Sigmoid colon (tissue), 7 donors: ENCODE data around the gene FAM83G. TPM values are rescaled to one million over a fixed set of nuclear protein-coding genes. Genes with fewer than 3 reads are reported as not detected.

ENCODE experiments used
- DNase-seq: peaks from one replicate; pipeline ENCODE4 v3.0.0-alpha.2; 2019
- H3K27ac ChIP-seq, 4 donors: fragments of 200-600 bp; sonication (generic); one replicate each; pipeline ENCODE4 v1.5.1; 2016 to 2019; ENCODE audit warnings: mild to moderate bottlenecking in 1 of 4
- H3K27me3 ChIP-seq, 3 donors: fragments of 200-600 bp; sonication (generic); one replicate each; pipeline ENCODE4 v1.5.1; 2019; ENCODE audit warnings: mild to moderate bottlenecking in 1 of 3
- H3K36me3 ChIP-seq, 4 donors: fragments of 200-600 bp; sonication (generic); one replicate each; pipeline ENCODE4 v1.5.1; 2016 to 2019
- H3K4me1 ChIP-seq, 4 donors: fragments of 200-600 bp; sonication (generic); one replicate each; pipeline ENCODE4 v1.5.1; 2017 to 2019
- H3K4me3 ChIP-seq, 4 donors: fragments of 200-600 bp; sonication (generic); one replicate each; pipeline ENCODE4 v1.5.1; 2017 to 2019; ENCODE audit warnings: mild to moderate bottlenecking in 2 of 4, moderate library complexity in 1 of 4
- H3K9me3 ChIP-seq, 4 donors: fragments of 200-600 bp in 3 of 4; sonication (generic) in 3 of 4; one replicate each; pipeline versions ENCODE4 v1.5.1 to v1.6.1; 2013 to 2019
- CTCF ChIP-seq, 4 experiments: fragments of 450-650 bp in 3 of 4; fragments of 200-600 bp in 1 of 4; IDR thresholded peaks; one replicate each; pipeline ENCODE4 v1.5.1; 2016 to 2019; ENCODE audit warnings: antibody characterized with exemption in 4 of 4, mild to moderate bottlenecking in 3 of 4, moderate library complexity in 2 of 4
- EP300 ChIP-seq, 4 donors: sonication (generic); formaldehyde crosslinking; IDR thresholded peaks; one replicate each; pipeline ENCODE4 v1.6.1; 2017; ENCODE audit warnings: antibody characterized with exemption in 4 of 4
- POLR2A ChIP-seq, 2 donors: fragments of 450-650 bp; IDR thresholded peaks; one replicate each; pipeline ENCODE4 v1.6.1; 2016; ENCODE audit warnings: antibody characterized with exemption in 2 of 2, mild to moderate bottlenecking in 2 of 2, moderate library complexity in 2 of 2
- POLR2AphosphoS5 ChIP-seq, 4 donors: sonication (generic); formaldehyde crosslinking; IDR thresholded peaks; one replicate each; pipeline ENCODE4 v1.6.1; 2017; ENCODE audit warnings: antibody characterized with exemption in 4 of 4
- WGBS, 2 donors: extraction: QIAGEN DNeasy Blood & Tissue Kit; methylation state at CpG; one replicate each; pipeline ENCODE4 v1.1.7; 2013; 5-methylcytosine and 5-hydroxymethylcytosine counted together
- intact Hi-C: fragments of 100-400 bp; cut with DNase I; formaldehyde crosslinking; loops from one replicate; pipeline ENCODE4 v1.15.1; 2023
- polyA plus RNA-seq, 3 donors: library from polyadenylated mRNA; stranded (reverse); fragments of 200-250 nt; gene quantifications; one replicate each; pipeline ENCODE4 v1.2.3, GENCODE V29; 2013
- total RNA-seq, 4 donors: library from RNA; depleted of rRNA; stranded (reverse); fragments of >200 nt; gene quantifications; one replicate each; pipeline ENCODE4 v1.1.0, GENCODE V29; 2016
- donor health status: healthy with polysubstance abuse.
- donor health status: Bipolar disorder and iron deficiency.
- donor health status: healthy.

Gene FAM83G
- total and polyA plus RNA-seq, 7 donors = 2.3 to 23.8 (median 2.9) TPM

DNA sequence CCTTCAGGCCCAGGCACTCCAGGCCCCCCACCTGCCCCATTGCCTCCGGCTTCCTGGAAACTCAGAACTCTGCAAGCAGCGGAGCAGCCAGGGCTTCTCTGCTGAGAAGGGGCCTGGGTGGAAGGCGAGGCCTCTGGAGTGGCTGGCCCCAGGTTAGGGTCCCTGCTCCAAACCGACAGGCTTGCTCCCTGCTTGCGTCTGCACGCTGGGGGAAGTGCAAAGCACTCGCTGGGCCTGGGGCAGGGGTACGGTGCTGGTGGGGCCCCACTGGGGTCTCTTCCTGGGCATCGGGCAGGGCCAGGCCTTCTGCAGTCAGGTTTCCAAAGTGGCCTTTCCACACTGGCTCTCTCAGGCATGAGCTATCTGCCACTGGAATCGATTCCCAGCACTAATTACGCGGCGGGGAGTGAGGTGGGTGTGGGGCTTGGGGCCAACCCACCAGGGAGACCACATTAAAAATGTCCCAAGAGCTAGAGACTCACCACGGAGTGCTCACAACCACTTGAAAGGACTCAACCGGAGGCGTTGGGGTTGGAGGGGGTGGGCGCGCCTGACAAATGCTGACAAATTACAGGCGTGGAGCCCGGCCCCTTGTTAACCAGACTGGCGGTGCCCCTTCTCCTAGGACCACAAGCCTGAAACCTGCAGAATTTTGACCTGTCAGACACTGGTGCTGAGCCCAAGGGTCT is 17.9 kb downstream of the FAM83G start:
- Histone ChIP-seq H3K4me3 (no peak overlapping the region), H3K27me3 (no peaks in the 10 kb centered on the region), H3K27ac (no peak overlapping the region), H3K36me3 (no peaks in the 10 kb centered on the region), H3K4me1 (no peaks in the 10 kb centered on the region), H3K9me3 (no peaks in the 10 kb centered on the region)
- no peak for TF ChIP-seq CTCF (IDR thresholded peaks at IDR 0.05)
- TF ChIP-seq POLR2A (IDR thresholded peaks at IDR 0.05) = no peak
- no peak for TF ChIP-seq EP300 (IDR thresholded peaks at IDR 0.05)
- TF ChIP-seq POLR2AphosphoS5 (IDR thresholded peaks at IDR 0.05) = no peak
- 76 to 94% methylated on average over 21 of the region's 21 CpGs for WGBS, 2 donors
- DNase-seq = no peak
- intact Hi-C loops = no loop called here

- Histone ChIP-seq H3K27ac (no peak overlapping the region), H3K4me3 (no peak overlapping the region), H3K27me3 (no peaks in the 10 kb centered on the region), H3K9me3 (no peaks in the 10 kb centered on the region), H3K4me1 (no peaks in the 10 kb centered on the region), H3K36me3 (no peaks in the 10 kb centered on the region)
- intact Hi-C loops = no loop called here
- WGBS, 2 donors = 51 to 84% methylated on average over 9 of the region's 9 CpGs
- TF ChIP-seq POLR2A (IDR thresholded peaks at IDR 0.05) (no peak), POLR2AphosphoS5 (IDR thresholded peaks at IDR 0.05) (no peak), EP300 (IDR thresholded peaks at IDR 0.05) (no peak), CTCF (IDR thresholded peaks at IDR 0.05) (no peak)
- DNase-seq = no peak
These were observed 19.1 kb downstream of the FAM83G start for GRCh38 chr17:18985475-18985874.

- DNase-seq = no peak
- 83 to 92% methylated on average over 21 of the region's 21 CpGs for WGBS, 2 donors
- intact Hi-C loops = no loop called here
- H3K4me3 ChIP-seq = no peak overlapping the region
- no peaks in the 10 kb centered on the region for H3K9me3 ChIP-seq
- H3K36me3 ChIP-seq = no peaks in the 10 kb centered on the region
- H3K27ac ChIP-seq = no peak overlapping the region
- no peaks in the 10 kb centered on the region for H3K27me3 ChIP-seq
- TF ChIP-seq EP300 (IDR thresholded peaks at IDR 0.05) = no peak
- TF ChIP-seq POLR2AphosphoS5 (IDR thresholded peaks at IDR 0.05) = no peak
- TF ChIP-seq POLR2A (IDR thresholded peaks at IDR 0.05) = no peak
- TF ChIP-seq CTCF (IDR thresholded peaks at IDR 0.05) = no peak
- no peaks in the 10 kb centered on the region for H3K4me1 ChIP-seq
These were observed 20.1 kb downstream of the FAM83G start for GRCh38 chr17:18984273-18985114.

- intact Hi-C loops = no loop called here
- Histone ChIP-seq H3K27me3 (no peaks in the 10 kb centered on the region), H3K27ac (no peak overlapping the region), H3K36me3 (peaks cover 0 to 6% (median 2%) of the 10 kb centered on the region in 4 donors), H3K4me1 (no peaks in the 10 kb centered on the region), H3K9me3 (no peaks in the 10 kb centered on the region), H3K4me3 (no peak overlapping the region)
- TF ChIP-seq POLR2AphosphoS5 (IDR thresholded peaks at IDR 0.05) (no peak), POLR2A (IDR thresholded peaks at IDR 0.05) (no peak), CTCF (IDR thresholded peaks at IDR 0.05) (no peak), EP300 (IDR thresholded peaks at IDR 0.05) (no peak)
- DNase-seq = no peak
- WGBS, 2 donors = 17 to 70% methylated on average over 30 of the region's 30 CpGs
These were observed 22.7 kb downstream of the FAM83G start for GRCh38 chr17:18981642-18982424.
